Lower leg skin (tissue), 3 donors: ENCODE measurements around the gene CACNA1A.

Source experiments
- POLR2A ChIP-seq, 2 donors: fragments of 450-650 bp; IDR thresholded peaks; one replicate each; pipeline ENCODE4 v1.6.1; 2016 to 2017; ENCODE audit warnings: antibody characterized with exemption in 2 of 2, mild to moderate bottlenecking in 1 of 2, moderate library complexity in 1 of 2
- TF ChIP-seq, protein P1 (sequence below), 3 donors: fragments of 450-650 bp; IDR thresholded peaks; one replicate each; pipeline ENCODE4 v1.5.1; 2016; ENCODE audit warnings: antibody characterized with exemption in 3 of 3, mild to moderate bottlenecking in 3 of 3, moderate library complexity in 2 of 3

DNA sequence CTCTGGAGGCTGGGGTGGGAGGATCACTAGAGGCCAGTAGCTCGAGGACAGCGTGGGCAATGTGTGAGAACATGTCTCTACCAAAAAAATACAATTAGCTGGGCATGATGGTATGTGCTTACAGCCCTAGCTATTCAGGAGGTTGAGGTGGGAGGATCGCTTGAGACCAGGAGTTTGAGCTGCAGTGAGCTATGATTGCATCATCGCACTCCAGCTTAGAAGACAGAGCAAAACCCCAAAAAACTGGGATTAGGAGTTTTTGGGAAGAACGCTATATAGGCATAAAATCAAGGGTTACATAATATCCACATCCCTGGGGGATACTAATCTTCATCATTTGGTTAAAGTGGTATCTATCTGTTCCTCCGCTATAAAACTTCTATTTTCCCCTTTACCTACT is 155.5 kb downstream of the CACNA1A start:
- TF ChIP-seq, protein P1, sequence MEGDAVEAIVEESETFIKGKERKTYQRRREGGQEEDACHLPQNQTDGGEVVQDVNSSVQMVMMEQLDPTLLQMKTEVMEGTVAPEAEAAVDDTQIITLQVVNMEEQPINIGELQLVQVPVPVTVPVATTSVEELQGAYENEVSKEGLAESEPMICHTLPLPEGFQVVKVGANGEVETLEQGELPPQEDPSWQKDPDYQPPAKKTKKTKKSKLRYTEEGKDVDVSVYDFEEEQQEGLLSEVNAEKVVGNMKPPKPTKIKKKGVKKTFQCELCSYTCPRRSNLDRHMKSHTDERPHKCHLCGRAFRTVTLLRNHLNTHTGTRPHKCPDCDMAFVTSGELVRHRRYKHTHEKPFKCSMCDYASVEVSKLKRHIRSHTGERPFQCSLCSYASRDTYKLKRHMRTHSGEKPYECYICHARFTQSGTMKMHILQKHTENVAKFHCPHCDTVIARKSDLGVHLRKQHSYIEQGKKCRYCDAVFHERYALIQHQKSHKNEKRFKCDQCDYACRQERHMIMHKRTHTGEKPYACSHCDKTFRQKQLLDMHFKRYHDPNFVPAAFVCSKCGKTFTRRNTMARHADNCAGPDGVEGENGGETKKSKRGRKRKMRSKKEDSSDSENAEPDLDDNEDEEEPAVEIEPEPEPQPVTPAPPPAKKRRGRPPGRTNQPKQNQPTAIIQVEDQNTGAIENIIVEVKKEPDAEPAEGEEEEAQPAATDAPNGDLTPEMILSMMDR (IDR thresholded peaks at IDR 0.05): no peak
- TF ChIP-seq POLR2A (IDR thresholded peaks at IDR 0.05): no peak
